Measurements from ENCODE around the gene NMNAT2.
A peak's percentile ranks its signal among the peaks of the same experiment; 100 is the strongest.
"Not testable (repeated sequence)": the region's sequence is repeated elsewhere in the genome, so short reads cannot be mapped to it uniquely, and the experiment has no call there.

Gene NMNAT2

DNA sequence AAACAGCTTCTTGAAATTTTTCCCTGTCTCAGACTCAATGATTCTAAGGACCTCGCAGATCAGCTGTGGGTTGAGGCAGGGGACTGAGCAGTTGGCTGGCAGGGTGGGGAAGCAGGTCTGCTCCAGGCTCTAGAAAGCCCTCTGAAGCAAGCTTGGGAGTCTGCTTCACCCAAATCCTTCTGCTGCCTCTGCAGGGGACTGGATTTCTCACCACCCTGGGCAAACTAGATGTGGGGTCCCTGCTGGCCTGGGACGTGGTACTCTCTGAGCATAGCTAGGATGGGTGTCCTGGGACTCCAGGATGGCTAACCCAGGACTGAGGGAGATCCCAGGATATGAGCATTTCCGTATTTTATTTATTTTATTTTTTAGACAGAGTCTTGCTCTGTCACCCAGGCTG lies 142.9 kb downstream of the NMNAT2 start:
- FAIRE-seq, result no peak
- no peak for DNase-seq (ENCODE audit: extremely low spot score, insufficient read length, low read depth)

DNA sequence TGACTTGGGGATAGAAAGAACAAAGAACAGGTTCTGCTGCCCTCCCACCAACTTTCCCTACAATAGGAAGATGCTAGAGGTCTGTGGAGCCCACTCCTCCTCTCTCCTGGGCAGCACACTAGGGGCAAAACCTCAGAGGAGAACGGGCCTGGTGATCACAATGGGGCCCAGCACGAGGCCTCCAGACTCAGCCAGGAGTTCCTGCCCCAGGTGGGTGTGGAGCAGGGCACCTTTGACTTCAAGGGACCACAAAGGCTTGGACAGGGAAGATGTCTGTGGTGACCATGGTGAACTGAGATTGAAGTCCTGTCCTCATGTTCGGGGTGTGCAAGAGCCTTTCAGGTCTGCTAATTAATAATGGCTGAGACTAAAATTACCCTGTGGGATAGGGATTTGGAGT lies 143.3 kb downstream of the NMNAT2 start:
- no peak for FAIRE-seq
- DNase-seq (ENCODE audit: extremely low spot score, insufficient read length, low read depth), result no peak

DNA sequence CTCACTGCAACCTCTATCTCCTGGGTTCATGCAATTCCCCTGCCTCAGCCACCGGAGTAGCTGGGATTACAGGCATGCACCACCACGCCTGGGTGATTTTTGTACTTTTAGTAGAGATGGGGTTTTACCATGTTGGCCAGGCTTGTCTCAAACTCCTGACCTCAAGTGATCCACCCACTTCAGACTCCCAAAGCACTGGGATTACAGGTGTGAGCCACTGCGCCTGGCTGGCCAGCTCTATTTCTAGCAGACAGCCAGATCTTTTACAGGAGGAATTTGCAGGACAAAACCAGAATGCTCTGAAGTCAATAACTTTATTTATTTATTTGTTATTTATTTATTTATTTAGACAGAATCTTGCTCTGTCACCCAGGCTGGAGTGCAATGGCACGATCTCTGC lies 144.2 kb downstream of the NMNAT2 start:
- FAIRE-seq; DNase-seq (ENCODE audit: extremely low spot score, insufficient read length, low read depth): not testable (repeated sequence)

DNA sequence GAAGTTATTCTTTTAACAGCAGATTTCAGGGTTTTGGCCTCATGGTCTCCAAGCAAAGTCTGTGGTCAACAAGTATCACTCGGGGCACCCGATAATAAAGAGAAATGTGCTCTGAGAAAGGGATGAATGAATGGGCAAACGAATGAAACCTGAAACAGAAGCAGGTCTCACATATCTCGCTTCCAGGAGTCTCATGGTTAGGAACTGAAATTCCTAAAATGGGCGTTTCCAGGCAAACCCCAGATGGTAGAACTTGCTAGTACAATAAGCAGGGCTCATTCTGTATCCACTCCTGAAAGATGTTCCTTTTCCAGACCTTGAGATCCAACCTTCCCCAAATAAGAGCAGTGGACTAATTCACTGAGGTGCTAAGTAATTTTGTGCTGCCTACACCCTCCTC lies 144.9 kb downstream of the NMNAT2 start:
- peak; percentile 26 for FAIRE-seq

DNA sequence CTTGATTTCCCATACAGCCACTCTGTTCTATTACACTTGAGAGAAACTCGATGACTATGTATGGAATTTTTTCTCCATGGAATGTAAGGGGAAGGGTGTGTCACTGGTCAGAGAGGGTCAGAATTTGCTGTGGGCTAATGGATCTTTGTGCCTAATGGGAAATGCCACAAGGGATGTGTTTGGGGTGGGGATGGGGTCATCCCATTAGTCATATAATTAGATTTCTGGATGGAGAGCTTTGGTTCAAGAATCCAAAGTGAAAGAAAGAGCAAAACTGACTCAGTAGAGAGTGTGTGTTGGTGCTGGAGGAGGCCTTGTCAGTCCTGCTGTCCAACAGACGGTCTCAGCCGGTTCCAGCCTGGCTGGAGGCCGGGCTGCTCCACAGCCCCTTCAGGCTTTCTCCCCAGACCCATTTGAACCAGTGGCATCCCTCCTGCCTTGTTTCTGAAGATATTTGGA lies 145.8 kb downstream of the NMNAT2 start:
- DNase-seq (ENCODE audit: extremely low spot score, insufficient read length, low read depth) (no peak), FAIRE-seq (no peak)

More for the DNA sequence above, 144.9 kb downstream of the NMNAT2 start:
- no peak for DNase-seq (ENCODE audit: extremely low spot score, insufficient read length, low read depth)

DNA sequence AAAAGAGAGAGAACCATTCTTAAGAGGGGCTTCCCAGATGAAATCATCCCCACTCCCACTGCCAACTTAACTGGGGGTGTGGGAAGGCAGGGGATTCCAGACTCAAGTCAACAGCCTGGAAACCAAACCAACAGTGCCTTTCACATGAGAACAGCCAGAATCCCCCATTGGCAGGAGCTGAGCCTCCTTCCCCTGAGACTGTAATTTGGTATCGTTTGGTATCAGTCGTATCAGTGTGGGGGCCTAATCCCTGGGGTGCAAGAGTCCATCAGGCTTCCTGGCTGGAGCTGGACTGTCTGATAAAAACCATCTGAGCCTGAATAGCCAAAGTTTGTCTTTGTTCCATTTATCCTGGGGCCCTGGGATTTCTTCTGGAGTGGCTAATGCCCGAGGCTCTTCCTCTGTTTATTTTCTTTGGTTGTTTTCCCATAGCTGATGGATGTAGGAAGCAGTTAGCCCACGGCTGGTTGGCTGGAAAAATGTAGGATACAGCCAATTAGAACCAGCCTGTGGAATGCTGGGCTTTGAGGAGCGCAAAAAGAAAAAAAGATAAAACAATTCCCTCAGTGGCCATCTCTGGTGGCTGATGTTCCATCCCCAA lies 147.5 kb downstream of the NMNAT2 start:
- DNase-seq (ENCODE audit: extremely low spot score, insufficient read length, low read depth), result no peak
- no peak for FAIRE-seq

DNA sequence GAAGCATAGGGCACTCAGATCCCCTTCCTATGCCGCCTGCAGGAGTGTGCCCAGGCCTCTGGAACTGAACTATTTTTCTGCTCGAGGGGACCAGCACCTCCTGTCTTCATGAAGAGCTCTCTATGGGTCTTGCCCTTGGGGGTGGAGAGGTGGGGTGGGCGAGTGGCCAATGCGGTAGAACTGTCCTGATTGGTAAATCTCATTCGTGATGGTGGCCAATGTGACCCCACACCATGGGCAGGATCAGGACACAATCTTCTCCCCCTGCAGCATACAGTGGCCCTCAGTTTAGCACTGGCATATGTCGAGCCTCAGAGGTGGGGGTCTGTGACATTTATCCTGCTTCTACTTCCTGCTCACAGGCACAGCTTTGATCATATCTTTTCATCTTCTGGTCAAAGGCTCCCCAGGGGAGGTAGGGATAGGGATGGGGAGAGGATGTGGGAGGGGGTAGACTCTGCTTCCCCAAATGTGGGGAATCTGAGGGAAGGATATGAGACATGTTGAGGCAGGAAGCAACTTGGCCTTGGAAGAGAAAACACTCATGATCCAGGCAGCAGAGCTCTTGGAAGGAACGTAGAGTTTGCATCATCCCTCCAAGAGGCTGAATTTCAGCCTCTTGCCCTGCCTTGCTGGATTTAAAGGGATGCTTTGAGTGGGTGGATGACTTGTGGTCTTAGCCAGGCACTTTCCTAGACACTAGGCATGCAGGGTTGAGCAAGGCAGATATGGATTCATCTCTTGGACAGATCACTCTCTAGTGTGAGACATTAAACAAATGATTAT lies 150.3 kb downstream of the NMNAT2 start:
- no peak for DNase-seq (ENCODE audit: extremely low spot score, insufficient read length, low read depth)
- FAIRE-seq, result no peak

DNA sequence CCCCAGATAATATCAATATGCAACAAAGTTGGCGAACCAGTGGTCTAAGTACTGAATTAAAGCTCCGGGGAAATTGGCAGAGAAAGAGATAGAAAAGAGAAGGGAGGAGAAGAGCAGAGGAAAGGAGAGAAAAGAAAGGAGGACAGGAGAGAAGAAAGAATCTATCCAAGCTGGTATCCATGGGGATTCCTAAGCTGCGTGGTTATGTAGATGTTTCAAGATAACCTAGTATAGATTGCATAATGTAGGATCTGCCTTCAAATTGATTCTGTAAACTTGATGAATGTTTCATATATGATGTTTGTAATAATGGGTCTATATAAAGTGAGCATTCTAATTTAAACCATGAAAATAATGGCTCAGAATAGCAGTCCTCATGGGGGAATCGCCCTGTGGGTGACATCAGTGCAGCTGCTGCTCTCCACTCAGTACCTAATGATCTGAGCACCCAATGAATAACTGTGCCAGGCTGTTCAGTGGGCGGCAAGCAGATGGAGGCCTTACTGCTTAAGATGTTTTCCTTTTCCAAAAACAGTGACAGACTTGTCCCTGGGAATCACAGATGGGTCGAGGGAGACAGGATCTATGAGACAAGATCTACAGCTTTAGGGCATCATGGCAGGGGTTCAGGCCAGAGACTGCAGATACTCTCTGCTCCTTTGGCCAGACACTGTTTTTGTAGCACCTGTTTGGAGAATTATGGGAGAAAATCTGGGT lies 154.1 kb downstream of the NMNAT2 start:
- FAIRE-seq (no peak), DNase-seq (ENCODE audit: extremely low spot score, insufficient read length, low read depth) (no peak)

DNA sequence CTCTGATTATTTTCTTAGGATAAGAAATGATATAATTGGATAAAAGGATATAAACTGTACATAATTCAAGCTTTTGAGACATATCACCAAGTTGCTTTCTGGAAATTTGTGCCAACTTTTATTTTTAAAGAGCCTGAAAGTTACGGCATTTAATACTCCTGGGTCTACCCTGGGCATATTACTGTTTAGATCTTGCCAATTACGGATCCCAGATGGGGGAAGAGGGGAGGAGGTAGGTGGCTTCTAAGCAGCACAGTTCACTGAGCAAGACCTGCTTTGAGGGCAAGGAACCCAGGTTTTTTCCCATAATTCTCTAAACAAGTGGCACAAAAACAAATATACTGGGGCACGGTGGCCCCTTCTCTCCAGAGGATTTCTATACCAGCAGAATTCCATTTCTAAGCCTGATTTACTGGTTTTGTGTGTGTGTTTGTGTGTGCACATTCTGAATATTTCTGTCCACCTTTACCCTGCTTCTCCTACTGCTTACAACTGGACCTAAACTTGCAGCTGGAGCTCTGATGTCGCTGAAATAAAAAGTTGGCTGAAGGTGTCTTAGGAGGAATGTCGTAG lies 155.5 kb downstream of the NMNAT2 start:
- FAIRE-seq (no peak), DNase-seq (ENCODE audit: extremely low spot score, insufficient read length, low read depth) (no peak)

DNA sequence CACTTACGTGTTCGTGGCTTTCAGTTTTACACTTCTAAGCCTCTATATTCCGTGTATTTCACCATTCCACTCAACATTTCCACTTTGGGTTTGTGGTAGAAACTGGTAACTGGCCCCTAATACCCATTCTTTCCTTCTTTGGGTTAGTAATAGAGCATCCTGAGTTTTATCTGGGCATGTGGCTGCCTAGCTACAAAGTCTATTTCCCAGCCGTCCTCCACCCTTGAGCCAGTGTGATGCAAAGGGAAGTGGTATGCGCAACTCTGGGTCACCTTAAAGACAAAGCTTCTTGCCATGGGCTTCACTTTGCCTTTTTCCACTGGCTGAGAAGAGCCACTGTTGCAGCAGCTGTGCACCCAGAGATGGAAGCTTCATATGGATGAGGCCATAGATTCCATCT lies 158.3 kb downstream of the NMNAT2 start:
- DNase-seq (ENCODE audit: extremely low spot score, insufficient read length, low read depth), result no peak
- no peak for FAIRE-seq

DNA sequence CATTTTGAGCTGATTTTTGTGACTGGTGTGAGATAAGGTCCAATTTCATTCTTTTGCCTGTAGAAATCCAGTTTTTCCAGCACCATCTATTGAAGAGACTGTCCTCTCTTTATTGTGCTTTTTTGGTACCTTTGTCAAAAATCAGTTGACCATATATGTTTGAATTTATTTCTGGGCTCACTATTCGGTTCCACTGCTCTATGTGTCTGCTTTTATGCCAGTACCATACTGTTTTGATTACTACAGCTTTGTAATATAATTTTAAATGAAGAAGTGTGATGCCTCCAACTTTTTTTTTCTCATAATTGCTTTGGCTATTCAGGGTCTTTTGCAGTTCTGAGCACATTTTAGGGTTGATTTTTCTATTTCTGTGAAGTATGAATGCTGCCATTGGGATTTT lies 163.1 kb downstream of the NMNAT2 start:
- DNase-seq (ENCODE audit: extremely low spot score, insufficient read length, low read depth) (no peak), FAIRE-seq (no peak)

DNA sequence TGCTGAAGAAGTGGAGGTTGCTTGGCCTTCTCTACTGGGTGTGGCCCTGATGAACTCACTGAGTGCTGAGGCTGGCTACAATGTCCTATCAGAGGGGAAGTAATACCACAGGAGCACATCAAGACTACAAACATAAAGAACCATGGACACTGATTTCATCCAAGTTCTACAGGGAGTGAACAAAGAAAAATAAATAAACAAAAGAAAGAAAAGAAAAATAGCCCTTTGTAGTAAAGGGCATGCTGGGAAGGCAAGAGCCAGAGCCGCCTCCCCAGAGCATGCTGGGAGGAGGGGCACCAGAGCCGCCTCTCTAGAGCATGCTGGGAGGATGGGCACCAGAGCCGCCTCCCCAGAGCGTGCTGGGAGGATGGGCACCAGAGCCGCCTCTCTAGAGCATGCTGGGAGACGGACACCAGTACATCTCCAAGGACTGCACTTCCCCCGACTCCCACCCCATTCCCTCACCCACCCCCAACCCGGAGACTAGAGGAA lies 166.2 kb downstream of the NMNAT2 start:
- DNase-seq (ENCODE audit: extremely low spot score, insufficient read length, low read depth) (no peak), FAIRE-seq (no peak)

DNA sequence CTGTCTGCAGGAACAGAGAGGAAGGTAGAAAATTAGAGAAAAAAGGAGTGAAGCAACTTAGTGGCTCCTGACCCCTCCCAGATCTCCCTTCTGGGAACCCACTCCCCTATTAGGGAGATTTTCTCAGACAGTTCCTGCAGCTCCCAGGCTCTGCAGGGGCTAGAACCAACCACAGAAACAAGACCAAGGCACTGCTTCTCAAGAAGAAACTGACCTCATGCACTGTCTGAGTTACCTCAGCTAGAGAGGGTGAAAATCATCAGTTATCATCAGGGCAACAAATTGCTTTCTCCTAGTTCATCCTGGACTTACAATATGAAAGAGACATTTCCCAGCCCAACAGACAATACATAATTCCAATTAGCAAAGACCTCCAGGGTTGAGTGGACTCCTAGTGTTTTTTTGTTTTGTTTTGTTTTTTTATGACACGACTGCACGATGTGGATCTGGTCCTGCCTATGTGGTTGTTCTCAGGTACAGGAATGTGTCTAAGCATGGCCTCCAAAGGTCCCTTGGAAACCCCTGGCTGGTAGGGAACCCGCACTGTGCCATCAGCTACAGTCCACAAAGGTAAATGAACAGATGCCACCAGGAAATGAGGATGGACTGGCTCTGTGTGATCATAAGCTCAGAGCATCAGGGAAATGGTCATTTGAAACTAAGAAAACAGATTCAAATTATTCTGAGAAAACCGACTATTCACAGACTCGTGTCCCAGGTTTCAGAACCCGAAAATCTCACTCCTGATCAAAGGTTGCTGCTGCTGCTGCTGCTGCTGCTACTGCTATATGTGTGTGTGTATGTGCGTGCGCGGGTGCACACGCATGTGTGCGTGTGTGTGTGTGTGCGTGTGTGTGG lies 166.8 kb downstream of the NMNAT2 start:
- FAIRE-seq (peak; percentile 35), DNase-seq (ENCODE audit: extremely low spot score, insufficient read length, low read depth) (no peak)

DNA sequence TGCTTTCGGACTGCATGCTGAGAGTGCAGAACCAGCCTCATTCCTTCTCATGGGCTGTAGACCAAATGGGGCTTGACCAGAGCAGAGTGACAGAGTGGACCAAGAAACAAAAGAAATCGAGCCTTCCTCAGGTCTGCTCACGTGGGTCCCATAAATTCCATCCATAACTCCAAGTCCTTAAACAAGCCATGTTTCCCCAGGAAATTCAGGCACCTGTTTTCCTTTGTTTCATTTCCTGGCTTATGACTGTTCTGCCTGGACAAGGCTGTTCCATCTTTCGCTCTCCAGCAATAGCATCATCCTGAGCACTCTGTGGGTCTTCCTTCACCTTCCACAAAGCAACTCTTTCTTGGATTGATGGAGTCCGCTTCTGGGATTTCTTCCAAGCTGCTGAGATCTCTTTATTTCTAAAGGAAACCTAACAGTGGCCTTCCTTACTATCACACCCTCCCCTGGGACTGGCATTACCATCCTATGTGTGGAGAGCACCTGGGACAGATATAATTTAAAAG lies 168.2 kb downstream of the NMNAT2 start:
- no peak for DNase-seq (ENCODE audit: extremely low spot score, insufficient read length, low read depth)
- FAIRE-seq, result no peak

DNA sequence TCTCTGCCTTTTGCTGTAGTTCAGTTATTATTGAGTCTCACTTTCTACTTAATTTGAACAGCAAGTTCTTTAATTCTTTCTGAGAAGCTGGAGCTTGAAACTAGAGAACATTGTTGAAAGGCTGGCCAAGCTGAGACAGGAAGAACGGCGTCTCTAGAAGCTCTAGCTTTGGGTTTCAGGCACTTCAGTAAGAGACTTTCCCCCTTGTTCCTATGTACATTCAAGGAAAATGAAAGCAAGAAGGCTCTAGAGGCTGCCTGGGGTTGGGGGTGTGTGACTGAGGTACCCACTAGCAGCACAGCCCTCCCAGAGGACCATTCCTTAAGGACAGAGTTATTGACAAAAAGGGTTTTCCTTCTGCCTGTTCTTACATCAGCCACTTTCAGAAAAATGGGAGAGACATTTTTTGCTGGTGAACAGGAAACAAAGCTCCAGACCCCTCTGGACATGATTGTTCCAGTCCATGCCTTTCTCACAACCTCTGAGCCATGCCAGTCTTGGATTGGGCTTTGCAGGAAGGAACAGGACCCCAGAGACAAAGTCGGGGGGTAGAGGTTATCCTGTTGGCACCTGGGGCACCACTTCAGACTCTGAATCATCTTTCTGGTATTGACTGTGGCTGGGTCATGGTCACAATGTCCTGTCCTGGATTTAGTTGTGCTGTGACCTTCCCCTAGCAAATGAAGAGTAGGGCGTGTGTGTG lies 169.0 kb downstream of the NMNAT2 start:
- no peak for FAIRE-seq
- no peak for DNase-seq (ENCODE audit: extremely low spot score, insufficient read length, low read depth)

DNA sequence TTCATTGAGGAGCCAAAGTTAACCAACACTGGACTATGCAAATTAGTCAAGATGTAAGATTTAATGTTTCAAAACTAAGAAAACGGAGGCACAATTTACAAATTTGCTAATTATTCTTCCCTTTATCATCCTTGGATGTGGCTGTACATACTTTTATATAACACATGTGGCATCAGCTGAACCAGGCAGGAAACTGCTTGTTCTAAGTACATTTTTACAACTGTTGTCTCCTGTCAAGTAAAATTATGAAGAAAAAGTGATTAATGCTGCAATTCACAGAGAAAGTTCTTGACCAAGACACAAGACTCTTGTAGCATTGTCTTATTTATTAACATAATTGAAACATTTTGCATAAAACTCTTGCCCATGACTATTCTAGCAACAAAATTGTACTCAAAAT lies 170.2 kb downstream of the NMNAT2 start:
- FAIRE-seq, result no peak

DNA sequence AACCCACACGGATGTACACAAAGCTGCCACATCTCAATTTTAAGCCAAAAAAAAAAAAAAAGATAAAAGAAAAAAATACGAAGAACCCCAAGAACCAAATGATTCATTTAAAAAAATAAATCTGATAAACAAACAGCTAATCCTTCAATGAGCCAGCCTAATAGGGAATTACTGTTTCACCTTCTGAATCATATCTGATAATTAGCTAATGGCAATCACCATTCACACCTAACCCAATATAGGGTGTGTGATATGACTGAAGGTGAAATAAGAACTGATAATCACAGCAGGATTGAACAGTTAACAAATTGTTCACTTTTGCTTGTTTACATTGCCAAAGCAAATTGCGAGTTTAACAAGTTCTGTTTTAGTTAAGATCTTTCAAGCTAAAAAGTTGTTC lies 170.7 kb downstream of the NMNAT2 start:
- no peak for DNase-seq (ENCODE audit: extremely low spot score, insufficient read length, low read depth)
- FAIRE-seq, result no peak

More for the DNA sequence above, 170.2 kb downstream of the NMNAT2 start:
- no peak for DNase-seq (ENCODE audit: extremely low spot score, insufficient read length, low read depth)

DNA sequence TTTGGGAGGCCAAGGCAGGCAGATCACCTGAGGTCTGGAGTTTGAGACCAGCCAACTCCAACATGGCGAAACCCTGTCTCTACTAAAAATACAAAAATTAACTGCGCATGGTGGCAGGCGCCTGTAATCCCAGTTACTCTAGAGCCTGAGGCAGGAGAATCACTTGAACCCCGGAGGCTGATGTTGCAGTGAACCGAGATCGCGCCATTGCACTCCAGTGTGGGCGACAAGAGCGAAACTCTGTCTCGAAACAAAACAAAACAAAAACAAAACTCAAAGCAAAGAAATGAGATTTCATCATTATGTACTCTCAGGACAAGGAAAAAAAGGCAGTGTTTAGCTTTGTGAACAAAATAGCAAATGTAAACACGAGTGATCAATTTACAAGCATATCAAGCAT lies 171.1 kb downstream of the NMNAT2 start:
- DNase-seq (ENCODE audit: extremely low spot score, insufficient read length, low read depth) (no peak), FAIRE-seq (no peak)

DNA sequence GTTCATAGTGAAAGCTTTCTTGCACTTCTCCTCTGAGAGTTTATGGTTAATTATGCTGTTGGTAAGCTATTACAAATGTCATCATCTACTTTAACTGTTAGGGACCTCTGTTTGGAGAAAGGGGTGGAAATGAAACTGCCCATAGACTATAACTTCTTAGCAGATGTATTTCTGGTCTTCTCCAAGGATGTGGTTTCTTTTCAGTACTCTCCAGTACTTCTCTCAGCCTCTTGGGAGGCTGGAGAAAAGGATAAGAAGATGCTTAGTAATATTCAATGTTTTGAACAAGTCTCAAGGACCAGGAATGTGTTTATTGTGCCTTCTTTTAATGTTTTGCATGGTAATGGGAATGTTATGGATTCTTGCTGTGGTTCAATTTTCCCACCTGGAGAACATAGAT lies 171.7 kb downstream of the NMNAT2 start:
- FAIRE-seq (no peak), DNase-seq (ENCODE audit: extremely low spot score, insufficient read length, low read depth) (no peak)

Data from GM18507 (cell line).